Hepatocyte (in vitro differentiated cells): ENCODE measurements around the gene DYNC1I1.

Experiments used
- CTCF ChIP-seq: fragments of 200-600 bp; sonication (generic); IDR thresholded peaks from 2 replicates; pipeline ENCODE4 v1.5.1; 2016; ENCODE audit warnings: antibody characterized with exemption, mild to moderate bottlenecking; ENCODE audit not compliant: poor library complexity
- EZH2phosphoT487 ChIP-seq: fragments of 200-600 bp; sonication (generic); IDR thresholded peaks from one replicate; pipeline ENCODE4 v1.6.1; 2018; ENCODE audit warnings: antibody characterized with exemption, mild to moderate bottlenecking, low read depth, moderate library complexity; ENCODE audit not compliant: unreplicated experiment, severe bottlenecking

GRCh38 chr7:96045181-96045580 lies 272.8 kb downstream of the DYNC1I1 start:
- TF ChIP-seq CTCF (no peak), EZH2phosphoT487 (no peak)
